Skeletal muscle satellite cell (primary cell): ENCODE results near the gene TSC22D2.

Experiments
- H3K27me3 ChIP-seq: 2 replicates; pipeline ENCODE4 v1.7.0; 2013; ENCODE audit warnings: low read length; ENCODE audit not compliant: control insufficient read depth, insufficient read depth
- H3K36me3 ChIP-seq: 2 replicates; pipeline ENCODE4 v1.7.0; 2013; ENCODE audit warnings: mild to moderate bottlenecking, control low read depth, low read length; ENCODE audit not compliant: insufficient read depth
- H3K4me1 ChIP-seq: 2 replicates; pipeline ENCODE4 v1.7.0; 2013; ENCODE audit warnings: low read length; ENCODE audit not compliant: control insufficient read depth, insufficient read depth
- H3K4me2 ChIP-seq: 2 replicates; pipeline ENCODE4 v1.7.0; 2013; ENCODE audit warnings: mild to moderate bottlenecking, low read length
- H3K4me3 ChIP-seq: 2 replicates; pipeline ENCODE4 v1.7.0; 2013; ENCODE audit warnings: low read length
- H3K9ac ChIP-seq: 2 replicates; pipeline ENCODE4 v1.7.0; 2013; ENCODE audit warnings: mild to moderate bottlenecking, low read depth, low read length, moderate library complexity
- H3K9me3 ChIP-seq: replicated peaks from 2 replicates; pipeline ENCODE4 v1.7.0; 2013; ENCODE audit warnings: mild to moderate bottlenecking, control low read depth, low read length

The TSC22D2 gene

GRCh38 chr3:150434234-150434633, 26.1 kb downstream of the TSC22D2 start:
- Histone ChIP-seq H3K36me3 (peaks cover 6% of the 10 kb centered on the region), H3K27me3 (no peaks in the 10 kb centered on the region), H3K4me1 (peaks cover 4% of the 10 kb centered on the region), H3K4me2 (no peak overlapping the region), H3K9me3 (no peaks in the 10 kb centered on the region), H3K9ac (no peak overlapping the region), H3K4me3 (no peak overlapping the region)

- H3K9me3 ChIP-seq = no peaks in the 10 kb centered on the region
- H3K36me3 ChIP-seq = no peaks in the 10 kb centered on the region
- no peak overlapping the region for H3K4me3 ChIP-seq
These were observed 28.1 kb downstream of the TSC22D2 start for GRCh38 chr3:150436161-150436560.

GRCh38 chr3:150439657-150440056, 31.6 kb downstream of the TSC22D2 start:
- H3K4me2 ChIP-seq = peak overlapping the region; percentile 5
- no peaks in the 10 kb centered on the region for H3K9me3 ChIP-seq
- no peak overlapping the region for H3K4me3 ChIP-seq
- H3K36me3 ChIP-seq = peaks cover 8% of the 10 kb centered on the region
- H3K4me1 ChIP-seq = peaks cover 23% of the 10 kb centered on the region
- H3K9ac ChIP-seq = no peak overlapping the region
- H3K27me3 ChIP-seq = no peaks in the 10 kb centered on the region

More at GRCh38 chr3:150436161-150436560, 28.1 kb downstream of the TSC22D2 start:
- H3K4me2 ChIP-seq = no peak overlapping the region
- no peaks in the 10 kb centered on the region for H3K27me3 ChIP-seq
- H3K4me1 ChIP-seq = peaks cover 12% of the 10 kb centered on the region
- no peak overlapping the region for H3K9ac ChIP-seq

- Histone ChIP-seq H3K4me2 (no peak overlapping the region), H3K27me3 (no peaks in the 10 kb centered on the region), H3K9ac (no peak overlapping the region), H3K9me3 (no peaks in the 10 kb centered on the region), H3K36me3 (peaks cover 8% of the 10 kb centered on the region), H3K4me1 (peaks cover 42% of the 10 kb centered on the region), H3K4me3 (no peak overlapping the region)
These were observed 35.2 kb downstream of the TSC22D2 start for GRCh38 chr3:150443331-150443741.

- no peak overlapping the region for H3K9ac ChIP-seq
- no peak overlapping the region for H3K4me2 ChIP-seq
- no peak overlapping the region for H3K4me3 ChIP-seq
- peaks cover 47% of the 10 kb centered on the region for H3K4me1 ChIP-seq
- no peaks in the 10 kb centered on the region for H3K27me3 ChIP-seq
- H3K36me3 ChIP-seq = peaks cover 8% of the 10 kb centered on the region
- no peaks in the 10 kb centered on the region for H3K9me3 ChIP-seq
These were observed 36.3 kb downstream of the TSC22D2 start for GRCh38 chr3:150444371-150444770.

GRCh38 chr3:150446470-150446977, 38.4 kb downstream of the TSC22D2 start:
- Histone ChIP-seq H3K4me1 (peaks cover 62% of the 10 kb centered on the region), H3K9me3 (no peaks in the 10 kb centered on the region), H3K27me3 (no peaks in the 10 kb centered on the region), H3K36me3 (peaks cover 8% of the 10 kb centered on the region), H3K4me2 (no peak overlapping the region), H3K9ac (no peak overlapping the region), H3K4me3 (no peak overlapping the region)

GRCh38 chr3:150447084-150447483, 39.0 kb downstream of the TSC22D2 start:
- Histone ChIP-seq H3K36me3 (peaks cover 8% of the 10 kb centered on the region), H3K9ac (no peak overlapping the region), H3K4me1 (peaks cover 62% of the 10 kb centered on the region), H3K27me3 (no peaks in the 10 kb centered on the region), H3K9me3 (no peaks in the 10 kb centered on the region), H3K4me3 (no peak overlapping the region), H3K4me2 (no peak overlapping the region)

- Histone ChIP-seq H3K4me2 (peak overlapping the region; percentile 32), H3K27me3 (no peaks in the 10 kb centered on the region), H3K4me3 (no peak overlapping the region), H3K9ac (no peak overlapping the region), H3K9me3 (no peaks in the 10 kb centered on the region), H3K36me3 (no peaks in the 10 kb centered on the region), H3K4me1 (peaks cover 60% of the 10 kb centered on the region)
These were observed 39.8 kb downstream of the TSC22D2 start for GRCh38 chr3:150447631-150448465.

- Histone ChIP-seq H3K36me3 (no peaks in the 10 kb centered on the region), H3K27me3 (no peaks in the 10 kb centered on the region), H3K4me1 (peaks cover 48% of the 10 kb centered on the region), H3K9me3 (no peaks in the 10 kb centered on the region), H3K4me2 (peak overlapping the region; percentile 46), H3K9ac (peak overlapping the region; percentile 19), H3K4me3 (no peak overlapping the region)
These were observed 41.1 kb downstream of the TSC22D2 start for GRCh38 chr3:150449169-150449721.

GRCh38 chr3:150450916-150451315, 42.8 kb downstream of the TSC22D2 start:
- Histone ChIP-seq H3K4me2 (no peak overlapping the region), H3K9ac (no peak overlapping the region), H3K4me1 (peaks cover 48% of the 10 kb centered on the region), H3K9me3 (no peaks in the 10 kb centered on the region), H3K4me3 (no peak overlapping the region), H3K27me3 (no peaks in the 10 kb centered on the region), H3K36me3 (no peaks in the 10 kb centered on the region)

GRCh38 chr3:150451329-150452048, 43.4 kb downstream of the TSC22D2 start:
- Histone ChIP-seq H3K4me3 (no peak overlapping the region), H3K27me3 (no peaks in the 10 kb centered on the region), H3K4me1 (peaks cover 47% of the 10 kb centered on the region), H3K36me3 (no peaks in the 10 kb centered on the region), H3K9me3 (no peaks in the 10 kb centered on the region), H3K4me2 (no peak overlapping the region), H3K9ac (no peak overlapping the region)
